Spleen (tissue), 7 donors: ENCODE results near the gene IL34.

Experiments used
- CTCF ChIP-seq, 11 experiments: fragments of 200-600 bp in 7 of 11; fragments of 450-650 bp in 4 of 11; sonication (generic) in 4 of 11; IDR thresholded peaks in 8 of 11; conservative IDR thresholded peaks in 3 of 11; 1 replicate in 7 of 11; 2 replicates in 4 of 11; pipeline versions ENCODE4 v1.4.0 to v1.8.0; 2016 to 2021; ENCODE audit warnings: antibody characterized with exemption in 11 of 11, inconsistent platforms in 4 of 11, mild to moderate bottlenecking in 1 of 11
- POLR2A ChIP-seq, 3 donors: fragments of 450-650 bp; IDR thresholded peaks; one replicate each; pipeline ENCODE4 v1.5.1; 2017; ENCODE audit warnings: antibody characterized with exemption in 3 of 3, mild to moderate bottlenecking in 1 of 3
- POLR2AphosphoS5 ChIP-seq, 3 donors: sonication (generic); formaldehyde crosslinking; IDR thresholded peaks; one replicate each; pipeline ENCODE4 v1.5.1; 2017; ENCODE audit warnings: antibody characterized with exemption in 3 of 3
- donor health status: DM: no; HTN: no; CAD: no; lungs with moderate emphysema.
- donor health status: DM: no; HTN: no; CAD: no.
- donor health status: DM: no; HTN: no; CAD: no.

GRCh38 chr16:70660672-70661350, 14.5 kb downstream of the IL34 start:
- TF ChIP-seq CTCF (IDR thresholded peaks at IDR 0.05 in 8 of 11, conservative IDR thresholded peaks at IDR 0.05 in 3 of 11) = no peak
- no peak for TF ChIP-seq POLR2A (IDR thresholded peaks at IDR 0.05)
- TF ChIP-seq POLR2AphosphoS5 (IDR thresholded peaks at IDR 0.05) = peak in 2 of 3 donors; percentile 17 to 21
